ENCODE results near the gene TP53I11. TPM values are rescaled to one million over a fixed set of nuclear protein-coding genes. Genes with fewer than 3 reads are reported as not detected.
A peak's percentile ranks its signal among the peaks of the same experiment; 100 is the strongest.

The TP53I11 gene
- polyA plus RNA-seq, 3 donors: 11.0 to 13.2 (median 11.3) TPM

DNA sequence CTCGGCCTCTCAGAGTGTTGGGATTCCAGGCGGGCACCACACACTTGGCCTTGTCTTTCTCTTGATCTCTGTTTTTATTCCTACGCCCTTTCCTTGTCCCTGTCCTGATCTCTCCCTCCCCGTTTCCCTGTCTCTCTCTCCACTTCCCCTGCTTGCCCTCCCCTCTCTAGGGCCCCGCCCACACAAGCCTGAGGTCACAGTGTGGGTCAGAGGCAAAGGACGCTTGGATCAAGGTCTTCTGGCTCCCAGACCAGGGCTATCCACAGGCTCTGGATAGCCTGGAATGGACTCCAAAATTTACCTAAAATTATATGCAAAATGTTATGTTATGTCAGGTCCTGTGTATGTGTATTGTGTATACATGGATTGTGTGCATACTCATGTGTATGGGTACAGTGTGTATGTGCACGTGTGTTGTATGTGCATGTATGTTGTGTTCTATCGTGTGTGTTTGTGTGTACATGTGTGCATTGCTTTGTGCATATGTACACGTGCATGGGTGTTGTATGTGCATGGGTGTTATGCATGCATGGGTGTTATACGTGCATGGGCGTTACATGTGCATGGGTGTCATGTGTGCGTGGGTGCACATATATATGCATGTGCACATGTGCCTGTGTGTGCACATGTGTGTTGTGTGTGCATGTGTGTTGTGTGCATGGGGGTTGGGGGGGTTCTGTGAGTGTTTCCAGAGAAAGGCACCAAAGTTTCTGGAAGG lies 38.3 kb downstream of the TP53I11 start:
- Histone ChIP-seq H2AFZ (ENCODE audit: insufficient read depth, low read depth, low read length, poor library complexity, severe bottlenecking) (no peak overlapping the region), H3K4me1 (ENCODE audit: control insufficient read depth in 1 of 2, insufficient read depth in 2 of 2, low read length in 2 of 2) (peaks cover 20 to 22% of the 10 kb centered on the region in 2 donors), H3K9me3 (replicated peaks in 1 of 2; ENCODE audit: control insufficient read depth in 1 of 2, insufficient read depth in 1 of 2, low read length in 2 of 2) (no peaks in the 10 kb centered on the region), H4K20me1 (ENCODE audit: insufficient read depth, low read length) (no peaks in the 10 kb centered on the region), H3K4me2 (replicated peaks; ENCODE audit: extremely low read depth, low read length, poor library complexity, severe bottlenecking) (no peak overlapping the region), H3K9ac (ENCODE audit: insufficient read depth, low read length, poor library complexity, severe bottlenecking) (no peak overlapping the region), H3K79me2 (ENCODE audit: insufficient read depth, low read length) (no peaks in the 10 kb centered on the region), H3K4me3 (replicated peaks in 1 of 3; ENCODE audit: low read depth in 2 of 3, low read length in 3 of 3) (no peak overlapping the region), H3K36me3 (replicated peaks in 1 of 2; ENCODE audit: control insufficient read depth in 1 of 2, insufficient read depth in 2 of 2, low read length in 2 of 2) (no peaks in the 10 kb centered on the region), H3K27ac (ENCODE audit: low read depth in 1 of 2, low read length in 2 of 2) (no peak overlapping the region), H3K27me3 (ENCODE audit: control insufficient read depth in 2 of 2, insufficient read depth in 2 of 2, low read length in 2 of 2) (peaks cover 0 to 9% of the 10 kb centered on the region in 2 donors)
- H3K4me1 Mint-ChIP-seq: peaks cover 20% of the 10 kb centered on the region
- intact Hi-C loops (cut with micrococcal nuclease): loop anchor here (5.0 to 10.0 kb wide), 5 partner anchors 285 to 628 kb away; partner anchors contain the start of gene CD82 (in 1 of the 2)
- H3K36me3 Mint-ChIP-seq: no peaks in the 10 kb centered on the region
- no peak overlapping the region for H3K27ac Mint-ChIP-seq
- WGBS (ENCODE audit: insufficient coverage): 69% methylated on average over 10 of the region's 12 CpGs
- DNase-seq: no peak
- peaks cover 13 to 25% (median 23%) of the 10 kb centered on the region in 3 donors for H3K27me3 Mint-ChIP-seq (ENCODE audit: low read depth in 3 of 3)
- TF ChIP-seq, protein P1, sequence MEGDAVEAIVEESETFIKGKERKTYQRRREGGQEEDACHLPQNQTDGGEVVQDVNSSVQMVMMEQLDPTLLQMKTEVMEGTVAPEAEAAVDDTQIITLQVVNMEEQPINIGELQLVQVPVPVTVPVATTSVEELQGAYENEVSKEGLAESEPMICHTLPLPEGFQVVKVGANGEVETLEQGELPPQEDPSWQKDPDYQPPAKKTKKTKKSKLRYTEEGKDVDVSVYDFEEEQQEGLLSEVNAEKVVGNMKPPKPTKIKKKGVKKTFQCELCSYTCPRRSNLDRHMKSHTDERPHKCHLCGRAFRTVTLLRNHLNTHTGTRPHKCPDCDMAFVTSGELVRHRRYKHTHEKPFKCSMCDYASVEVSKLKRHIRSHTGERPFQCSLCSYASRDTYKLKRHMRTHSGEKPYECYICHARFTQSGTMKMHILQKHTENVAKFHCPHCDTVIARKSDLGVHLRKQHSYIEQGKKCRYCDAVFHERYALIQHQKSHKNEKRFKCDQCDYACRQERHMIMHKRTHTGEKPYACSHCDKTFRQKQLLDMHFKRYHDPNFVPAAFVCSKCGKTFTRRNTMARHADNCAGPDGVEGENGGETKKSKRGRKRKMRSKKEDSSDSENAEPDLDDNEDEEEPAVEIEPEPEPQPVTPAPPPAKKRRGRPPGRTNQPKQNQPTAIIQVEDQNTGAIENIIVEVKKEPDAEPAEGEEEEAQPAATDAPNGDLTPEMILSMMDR (IDR thresholded peaks at IDR 0.05): no peak
- H3K4me3 Mint-ChIP-seq: no peak overlapping the region
- peaks cover 0 to 4% (median 0%) of the 10 kb centered on the region in 7 donors for H3K9me3 Mint-ChIP-seq

DNA sequence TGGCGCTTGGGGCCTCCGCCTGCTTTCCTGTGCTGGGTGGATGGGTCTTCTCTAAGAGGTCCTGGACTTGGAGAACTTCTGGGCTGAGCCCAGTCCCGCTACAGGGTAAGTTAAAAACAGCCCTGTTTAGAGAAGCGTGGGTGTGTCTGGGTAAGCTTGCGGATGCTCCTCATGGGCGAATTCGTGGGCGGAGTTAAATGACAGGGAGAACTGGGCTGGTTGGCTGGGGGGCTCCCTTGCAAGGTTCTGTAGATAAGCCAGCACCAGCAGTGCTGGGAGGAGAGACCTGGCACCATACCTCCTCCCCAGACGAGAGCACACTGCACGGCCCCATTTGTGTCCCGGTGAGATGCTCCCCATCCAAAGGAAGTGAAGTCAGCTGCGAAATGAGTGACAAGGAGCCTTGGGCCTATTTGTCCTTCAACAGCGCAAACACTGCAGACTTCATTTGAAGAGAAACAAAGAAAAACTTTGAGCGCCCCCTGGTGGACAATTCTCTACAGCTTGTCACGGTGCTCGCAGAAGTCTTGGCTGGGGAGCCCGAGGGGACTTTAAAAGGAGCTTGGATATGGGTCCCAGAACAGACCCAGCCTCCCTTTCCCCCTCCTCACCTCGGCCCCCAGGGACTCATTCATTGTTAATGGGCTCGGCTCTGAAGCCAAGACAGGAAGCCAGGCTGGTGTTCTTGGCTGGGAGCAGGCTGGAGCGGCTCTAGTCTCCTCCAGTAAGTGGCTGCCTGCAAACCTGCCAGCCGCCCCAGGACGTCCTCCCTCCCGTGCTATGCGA lies 39.5 kb downstream of the TP53I11 start:
- Histone ChIP-seq H3K4me2 (replicated peaks; ENCODE audit: extremely low read depth, low read length, poor library complexity, severe bottlenecking) (no peak overlapping the region), H3K9ac (ENCODE audit: insufficient read depth, low read length, poor library complexity, severe bottlenecking) (no peak overlapping the region), H3K9me3 (replicated peaks in 1 of 2; ENCODE audit: control insufficient read depth in 1 of 2, insufficient read depth in 1 of 2, low read length in 2 of 2) (no peaks in the 10 kb centered on the region), H3K27me3 (ENCODE audit: control insufficient read depth in 2 of 2, insufficient read depth in 2 of 2, low read length in 2 of 2) (peaks cover 0 to 2% of the 10 kb centered on the region in 2 donors), H2AFZ (ENCODE audit: insufficient read depth, low read depth, low read length, poor library complexity, severe bottlenecking) (no peak overlapping the region), H3K4me1 (ENCODE audit: control insufficient read depth in 1 of 2, insufficient read depth in 2 of 2, low read length in 2 of 2) (peaks cover 12 to 13% of the 10 kb centered on the region in 2 donors), H3K4me3 (replicated peaks in 1 of 3; ENCODE audit: low read depth in 2 of 3, low read length in 3 of 3) (no peak overlapping the region), H3K27ac (ENCODE audit: low read depth in 1 of 2, low read length in 2 of 2) (no peak overlapping the region), H3K36me3 (replicated peaks in 1 of 2; ENCODE audit: control insufficient read depth in 1 of 2, insufficient read depth in 2 of 2, low read length in 2 of 2) (no peaks in the 10 kb centered on the region), H4K20me1 (ENCODE audit: insufficient read depth, low read length) (no peaks in the 10 kb centered on the region), H3K79me2 (ENCODE audit: insufficient read depth, low read length) (no peaks in the 10 kb centered on the region)
- TF ChIP-seq, protein P1 (IDR thresholded peaks at IDR 0.05): peak; percentile 85
- peak; percentile 50 to 74 (median 70) for DNase-seq
- Mint-ChIP-seq H3K4me1 (peaks cover 10% of the 10 kb centered on the region), H3K27me3 (ENCODE audit: low read depth in 3 of 3) (peaks cover 14 to 15% (median 14%) of the 10 kb centered on the region in 3 donors), H3K9me3 (peaks cover 0 to 3% (median 0%) of the 10 kb centered on the region in 7 donors), H3K36me3 (no peaks in the 10 kb centered on the region), H3K27ac (no peak overlapping the region), H3K4me3 (peak overlapping the region in 1 of 2 donors; percentile 39)
- intact Hi-C loops (cut with micrococcal nuclease): loop anchor here (1.0 to 10.0 kb wide), 7 partner anchors 182 to 626 kb away; partner anchors contain the start of gene CD82 (in 1 of the 2)
- WGBS (ENCODE audit: insufficient coverage): 39% methylated on average over 19 of the region's 24 CpGs
